ENCODE measurements around the gene COL18A1. TPM values are rescaled to one million over a fixed set of nuclear protein-coding genes. Genes with fewer than 3 reads are reported as not detected.

COL18A1 gene
- polyA plus RNA-seq, 1 of the 3 experiments (the other 2 are of a cell fraction) = 118 TPM

GRCh38 chr21:45497846-45498645 lies 93.1 kb downstream of the COL18A1 start:
- TF ChIP-seq TAF1 (IDR thresholded peaks at IDR 0.05; ENCODE audit: borderline replicate concordance, low read depth, low read length) (no peak), TEAD4 (IDR thresholded peaks at IDR 0.05; ENCODE audit: borderline replicate concordance, insufficient read depth) (no peak), ELF1 (IDR thresholded peaks at IDR 0.05) (no peak), EZH2phosphoT487 (IDR thresholded peaks at IDR 0.05; ENCODE audit: borderline replicate concordance, low read depth) (no peak), GABPA (IDR thresholded peaks at IDR 0.05; ENCODE audit: low read depth) (no peak), CHD2 (IDR thresholded peaks at IDR 0.05; ENCODE audit: low read length, partially characterized antibody) (no peak), SIN3A (IDR thresholded peaks at IDR 0.05; ENCODE audit: borderline replicate concordance, low read depth, low read length) (no peak), SMC3 (IDR thresholded peaks at IDR 0.05; ENCODE audit: low read depth, low read length) (no peak), RFX5 (IDR thresholded peaks at IDR 0.05; ENCODE audit: low read length) (no peak), JUND (IDR thresholded peaks at IDR 0.05) (no peak), EP300 (IDR thresholded peaks at IDR 0.05; ENCODE audit: borderline replicate concordance in 1 of 2, low read depth in 1 of 2, low read length in 1 of 2) (no peak), RCOR1 (IDR thresholded peaks at IDR 0.05; ENCODE audit: low read length) (no peak), MXI1 (IDR thresholded peaks at IDR 0.05; ENCODE audit: low read depth, low read length) (no peak), NRF1 (IDR thresholded peaks at IDR 0.05; ENCODE audit: low read depth, low read length) (no peak), IRF3 (IDR thresholded peaks at IDR 0.05; ENCODE audit: low read depth, low read length) (no peak)
- TF ChIP-seq, protein P1, sequence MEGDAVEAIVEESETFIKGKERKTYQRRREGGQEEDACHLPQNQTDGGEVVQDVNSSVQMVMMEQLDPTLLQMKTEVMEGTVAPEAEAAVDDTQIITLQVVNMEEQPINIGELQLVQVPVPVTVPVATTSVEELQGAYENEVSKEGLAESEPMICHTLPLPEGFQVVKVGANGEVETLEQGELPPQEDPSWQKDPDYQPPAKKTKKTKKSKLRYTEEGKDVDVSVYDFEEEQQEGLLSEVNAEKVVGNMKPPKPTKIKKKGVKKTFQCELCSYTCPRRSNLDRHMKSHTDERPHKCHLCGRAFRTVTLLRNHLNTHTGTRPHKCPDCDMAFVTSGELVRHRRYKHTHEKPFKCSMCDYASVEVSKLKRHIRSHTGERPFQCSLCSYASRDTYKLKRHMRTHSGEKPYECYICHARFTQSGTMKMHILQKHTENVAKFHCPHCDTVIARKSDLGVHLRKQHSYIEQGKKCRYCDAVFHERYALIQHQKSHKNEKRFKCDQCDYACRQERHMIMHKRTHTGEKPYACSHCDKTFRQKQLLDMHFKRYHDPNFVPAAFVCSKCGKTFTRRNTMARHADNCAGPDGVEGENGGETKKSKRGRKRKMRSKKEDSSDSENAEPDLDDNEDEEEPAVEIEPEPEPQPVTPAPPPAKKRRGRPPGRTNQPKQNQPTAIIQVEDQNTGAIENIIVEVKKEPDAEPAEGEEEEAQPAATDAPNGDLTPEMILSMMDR (IDR thresholded peaks at IDR 0.05) = no peak
- TF ChIP-seq, protein P2, sequence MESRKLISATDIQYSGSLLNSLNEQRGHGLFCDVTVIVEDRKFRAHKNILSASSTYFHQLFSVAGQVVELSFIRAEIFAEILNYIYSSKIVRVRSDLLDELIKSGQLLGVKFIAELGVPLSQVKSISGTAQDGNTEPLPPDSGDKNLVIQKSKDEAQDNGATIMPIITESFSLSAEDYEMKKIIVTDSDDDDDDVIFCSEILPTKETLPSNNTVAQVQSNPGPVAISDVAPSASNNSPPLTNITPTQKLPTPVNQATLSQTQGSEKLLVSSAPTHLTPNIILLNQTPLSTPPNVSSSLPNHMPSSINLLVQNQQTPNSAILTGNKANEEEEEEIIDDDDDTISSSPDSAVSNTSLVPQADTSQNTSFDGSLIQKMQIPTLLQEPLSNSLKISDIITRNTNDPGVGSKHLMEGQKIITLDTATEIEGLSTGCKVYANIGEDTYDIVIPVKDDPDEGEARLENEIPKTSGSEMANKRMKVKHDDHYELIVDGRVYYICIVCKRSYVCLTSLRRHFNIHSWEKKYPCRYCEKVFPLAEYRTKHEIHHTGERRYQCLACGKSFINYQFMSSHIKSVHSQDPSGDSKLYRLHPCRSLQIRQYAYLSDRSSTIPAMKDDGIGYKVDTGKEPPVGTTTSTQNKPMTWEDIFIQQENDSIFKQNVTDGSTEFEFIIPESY (IDR thresholded peaks at IDR 0.05; ENCODE audit: borderline replicate concordance, low read depth) = no peak
- POLR2A ChIA-PET = no interaction called here
- CTCF ChIA-PET = no interaction called here

More at GRCh38 chr21:45497846-45498645, 93.1 kb downstream of the COL18A1 start:
- H3K79me2 ChIP-seq (ENCODE audit: insufficient read depth) = no peaks in the 10 kb centered on the region
- no peak overlapping the region for H3K9ac ChIP-seq
- H2AFZ ChIP-seq (ENCODE audit: low read depth) = no peak overlapping the region
- H3K4me1 ChIP-seq (ENCODE audit: control insufficient read depth in 1 of 2, insufficient read depth in 2 of 2, low read depth in 1 of 2, low read length in 1 of 2) = no peaks in the 10 kb centered on the region
- H3K9me2 ChIP-seq = no peaks in the 10 kb centered on the region
- peaks cover 5% of the 10 kb centered on the region for H3F3A ChIP-seq (replicated peaks; ENCODE audit: insufficient read depth)
- H3K4me3 ChIP-seq (ENCODE audit: low read depth in 2 of 2, low read length in 1 of 2) = no peak overlapping the region
- H4K20me1 ChIP-seq (ENCODE audit: insufficient read depth) = no peaks in the 10 kb centered on the region
- no peak overlapping the region for H3K27ac ChIP-seq (ENCODE audit: low read depth in 2 of 2, low read length in 1 of 2)
- no peak for DNase-seq
- H3K27me3 ChIP-seq (ENCODE audit: insufficient read depth) = no peaks in the 10 kb centered on the region
- peaks cover 5 to 38% of the 10 kb centered on the region in 2 experiments for H3K36me3 ChIP-seq (replicated peaks in 1 of 2; ENCODE audit: control insufficient read depth in 1 of 2, insufficient read depth in 2 of 2, low read length in 1 of 2)
- H3K9me3 ChIP-seq = no peaks in the 10 kb centered on the region
- 94% methylated on average over 35 of the region's 39 CpGs for WGBS (ENCODE audit: low lambda C conversion rate)
- no peak overlapping the region for H3K4me2 ChIP-seq
